HG03039 (cell line): ENCODE data around the gene NME8.

Source experiments
- ATAC-seq: cut with Tn5 transposase; IDR thresholded peaks from one replicate; pipeline ENCODE4 v1.9.1; 2021; ENCODE audit warnings: mild to moderate bottlenecking, moderate library complexity; ENCODE audit not compliant: unreplicated experiment

NME8 gene

GRCh38 chr7:37930226-37930948 is 82.0 kb downstream of the NME8 start:
- ATAC-seq, result no peak

DNA sequence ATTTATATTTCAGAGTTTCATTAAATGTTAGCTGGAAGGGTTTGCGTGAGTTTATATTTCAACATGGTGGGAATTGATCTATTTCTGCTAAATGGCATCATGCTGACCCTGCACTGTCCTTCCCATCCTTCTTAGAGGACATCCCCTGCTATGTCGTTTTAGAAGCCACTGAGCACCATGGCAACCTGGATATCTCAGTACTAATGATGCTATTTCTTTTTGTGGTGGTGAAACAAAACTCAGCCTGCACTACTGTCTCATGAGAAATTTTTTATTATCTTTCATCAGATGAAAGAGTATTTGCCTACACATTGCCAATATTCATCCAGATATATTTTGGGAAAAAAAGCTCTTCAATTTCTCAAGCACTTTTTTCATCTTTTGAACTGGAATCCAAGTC is 84.1 kb downstream of the NME8 start:
- ATAC-seq, result no peak

DNA sequence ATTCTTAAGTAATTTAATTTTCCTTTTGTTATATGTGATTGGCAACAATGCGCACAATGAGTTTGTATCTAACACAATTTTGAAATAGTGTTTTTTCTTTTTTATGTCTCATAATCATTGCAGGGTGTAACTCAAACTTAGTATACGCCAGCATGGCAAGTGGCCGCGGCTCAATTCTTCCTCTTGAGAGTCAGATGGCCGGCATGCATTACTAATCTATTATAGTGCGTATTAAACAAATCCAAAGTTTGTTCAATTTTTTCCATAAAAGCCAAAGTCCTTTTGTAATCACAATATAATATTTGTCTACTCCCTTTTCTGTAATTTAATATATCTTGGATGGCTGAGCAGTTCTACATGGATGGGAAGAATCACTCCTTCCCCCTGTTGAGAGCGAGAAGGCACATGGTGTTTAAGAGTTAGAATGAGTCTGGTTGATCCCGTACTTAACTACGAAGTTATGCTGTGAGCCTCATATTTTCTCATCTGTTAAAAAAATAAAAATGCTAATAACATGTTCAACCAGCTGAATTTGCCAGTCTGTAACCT is 84.7 kb downstream of the NME8 start:
- no peak for ATAC-seq

- ATAC-seq, result no peak
Observed at GRCh38 chr7:37942934-37943610, 94.7 kb downstream of the NME8 start.

DNA sequence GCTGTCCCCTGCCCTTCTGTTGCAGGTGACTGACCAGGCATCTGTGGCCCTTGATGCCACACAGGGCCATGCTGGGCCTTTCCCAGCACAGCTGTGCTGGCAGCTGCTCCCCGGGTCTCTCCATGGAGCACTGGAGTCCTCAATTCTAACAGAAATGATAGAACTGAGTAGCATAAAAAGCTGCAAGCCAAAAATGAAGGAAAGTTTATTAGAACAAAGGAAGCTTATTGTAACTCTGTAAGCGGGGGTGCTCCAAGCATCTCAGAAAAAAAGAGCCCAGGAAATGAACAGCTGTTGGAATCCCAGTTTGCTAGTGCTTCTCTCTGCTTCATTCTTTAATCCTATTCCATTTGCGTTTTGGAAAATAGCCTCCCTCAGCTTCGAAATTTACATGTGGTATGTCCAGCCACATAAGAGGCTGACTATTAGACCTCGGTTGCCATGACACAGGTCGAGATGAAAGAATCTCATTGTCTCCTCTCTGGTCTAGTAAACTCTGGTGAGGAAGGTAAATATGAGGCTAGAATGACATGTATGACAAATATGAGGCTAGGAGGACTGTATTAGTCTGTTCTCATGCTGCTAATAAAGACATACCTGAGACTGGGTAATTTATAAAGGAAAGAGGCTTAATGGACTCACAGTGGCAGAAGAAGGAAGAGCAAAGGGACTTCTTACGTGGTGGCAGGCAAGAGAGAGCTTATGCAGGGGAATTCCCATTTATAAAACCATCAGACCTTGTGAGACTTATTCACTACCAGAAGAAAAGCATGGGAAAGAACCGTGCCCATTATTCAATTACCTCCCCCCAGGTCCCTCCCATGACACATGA is 95.7 kb downstream of the NME8 start:
- no peak for ATAC-seq

DNA sequence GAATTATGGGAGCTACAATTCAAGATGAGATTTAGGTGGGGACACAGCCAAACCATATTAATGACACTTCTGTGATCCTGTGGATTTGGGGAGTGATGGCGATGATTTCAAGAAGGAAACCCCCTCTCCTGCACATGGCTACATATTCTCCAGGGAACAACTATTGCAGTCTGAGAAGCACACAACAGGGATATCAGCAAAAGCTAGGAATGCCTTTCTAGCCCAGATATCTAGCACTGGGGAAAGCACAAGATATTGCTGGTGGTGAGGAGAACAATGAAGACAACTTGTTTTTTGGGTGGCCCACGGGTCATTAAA is 96.3 kb downstream of the NME8 start:
- no peak for ATAC-seq

GRCh38 chr7:37945336-37945735 is 96.9 kb downstream of the NME8 start:
- no peak for ATAC-seq

DNA sequence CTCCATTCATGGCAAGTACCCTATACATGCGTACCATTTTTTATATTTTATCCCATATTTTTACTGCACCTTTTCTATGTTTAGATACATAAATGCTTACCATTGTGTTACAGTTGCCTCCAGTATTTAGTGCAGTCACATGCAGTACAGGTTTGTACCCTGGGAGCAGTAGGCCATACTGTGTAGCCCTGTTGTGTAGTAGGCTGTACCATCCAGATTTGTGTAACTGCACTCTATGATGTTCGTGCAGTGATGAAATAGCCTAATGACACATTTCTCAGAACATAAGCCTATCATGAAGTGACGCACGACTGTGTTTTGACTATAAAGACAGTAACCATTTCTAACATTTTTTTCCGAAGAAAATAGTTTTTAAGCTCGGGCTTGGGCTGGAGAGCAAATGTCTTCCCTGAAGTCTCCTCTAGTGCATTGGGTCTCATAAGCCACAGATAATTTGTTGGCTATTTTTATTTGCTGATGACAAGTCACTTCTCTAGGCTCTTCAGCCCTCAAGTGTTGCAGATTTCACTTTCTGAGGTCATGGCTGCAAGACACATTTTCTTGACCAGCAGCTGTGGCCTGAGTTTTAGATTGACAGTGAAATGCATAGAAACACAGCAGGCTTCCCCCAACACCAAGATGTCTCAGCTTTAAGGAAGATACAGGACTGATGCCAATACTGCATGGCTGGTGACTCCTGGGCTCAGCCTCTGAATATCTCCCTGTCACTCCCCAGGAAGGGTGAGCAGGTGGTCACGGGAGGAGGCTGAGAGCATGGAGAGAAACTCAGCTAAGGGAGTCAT is 98.9 kb downstream of the NME8 start:
- no peak for ATAC-seq

DNA sequence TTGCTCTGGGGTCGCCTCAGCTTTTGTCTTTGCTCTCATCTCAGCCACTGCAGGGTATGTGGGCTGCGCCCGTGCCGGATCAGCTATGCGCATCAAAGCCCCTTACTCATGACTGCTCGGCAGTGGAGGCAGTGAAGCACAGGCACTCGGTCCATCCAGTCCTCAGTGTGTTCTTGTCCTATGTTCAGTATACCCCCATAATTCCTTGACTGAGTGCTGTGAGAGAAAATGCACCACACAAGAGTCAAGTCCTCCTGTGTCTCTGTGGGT is 99.5 kb downstream of the NME8 start:
- ATAC-seq, result no peak
